ENCODE results near the gene VAC14.

VAC14 gene

DNA sequence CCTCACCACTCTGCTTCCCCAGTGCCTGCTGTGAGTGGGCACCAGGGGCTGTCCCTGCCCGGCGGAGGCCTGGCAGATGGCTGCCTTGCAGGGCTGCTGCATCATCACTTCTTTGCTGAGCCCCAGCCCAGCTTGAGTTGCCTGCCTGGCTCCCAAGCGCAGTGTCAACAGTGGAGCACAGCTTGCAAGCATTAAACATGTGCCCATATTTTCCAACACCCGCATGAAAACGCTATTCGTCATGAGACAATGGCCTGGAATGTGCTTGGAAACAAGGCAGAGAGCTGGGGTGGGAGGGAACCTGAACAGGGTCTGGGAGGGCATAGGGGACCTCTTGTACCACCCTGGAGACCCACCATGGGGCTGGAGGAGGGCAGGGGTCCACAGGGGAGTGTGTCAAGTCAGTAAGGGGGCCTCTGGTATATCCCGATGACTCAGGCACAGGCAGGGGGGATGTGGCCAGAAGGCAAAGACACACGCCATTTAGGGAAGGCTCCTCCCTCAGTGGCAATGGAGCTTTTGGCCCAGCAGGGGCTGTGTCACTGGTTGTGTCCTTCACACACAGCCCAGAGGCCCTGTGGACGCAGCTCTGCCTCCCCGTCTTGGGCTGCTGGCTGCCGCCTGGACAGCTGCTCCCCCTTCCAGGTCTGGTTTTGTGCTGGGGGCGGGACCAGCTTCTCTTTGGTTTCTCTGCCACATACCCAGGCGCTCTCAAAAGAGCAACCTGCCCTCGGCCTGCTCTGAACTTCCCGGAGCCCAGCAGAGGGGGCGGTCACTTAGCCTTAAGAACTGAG lies 97.7 kb downstream of the VAC14 start:
- DNase-seq: peak; percentile 88

DNA sequence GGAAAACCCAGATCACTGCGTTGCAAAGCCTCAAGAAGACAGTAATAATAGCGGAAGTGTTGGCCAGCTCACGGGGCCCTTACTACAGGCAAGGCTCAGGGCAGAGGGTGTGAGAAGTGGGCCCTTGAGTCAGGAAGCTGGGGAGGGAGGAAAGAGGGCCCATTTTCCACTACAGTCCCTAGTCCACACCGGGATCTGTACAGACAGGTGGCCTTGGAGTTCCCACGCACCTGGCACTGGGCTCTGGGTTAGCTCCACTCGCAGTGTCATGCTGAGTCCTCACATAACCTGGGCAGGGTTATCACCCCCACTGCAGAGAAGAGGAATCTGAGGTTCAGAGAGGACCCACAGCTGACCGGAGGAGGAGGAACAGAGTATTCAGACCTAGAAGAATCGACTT lies 98.3 kb downstream of the VAC14 start:
- peak; percentile 70 for DNase-seq

DNA sequence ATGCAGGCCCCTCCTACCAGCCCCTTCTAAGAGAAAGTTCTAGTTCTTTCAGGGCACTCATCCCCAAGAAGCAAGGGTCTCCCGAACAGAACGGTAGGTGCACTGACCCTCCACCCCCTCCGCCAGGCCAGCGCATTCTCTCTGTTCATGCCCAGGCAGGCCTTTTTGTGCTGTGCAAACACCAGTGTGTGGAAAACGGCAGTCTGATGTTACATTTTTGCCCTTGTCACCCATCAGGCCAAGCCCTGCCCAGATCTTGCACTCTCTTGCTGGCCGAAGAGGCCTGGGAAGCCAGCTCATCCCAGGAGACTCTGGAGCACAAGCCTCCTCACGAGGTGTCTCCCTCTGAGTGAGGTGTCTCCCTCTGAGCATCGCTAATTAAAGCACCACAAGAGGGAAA lies 99.0 kb downstream of the VAC14 start:
- no peak for DNase-seq

DNA sequence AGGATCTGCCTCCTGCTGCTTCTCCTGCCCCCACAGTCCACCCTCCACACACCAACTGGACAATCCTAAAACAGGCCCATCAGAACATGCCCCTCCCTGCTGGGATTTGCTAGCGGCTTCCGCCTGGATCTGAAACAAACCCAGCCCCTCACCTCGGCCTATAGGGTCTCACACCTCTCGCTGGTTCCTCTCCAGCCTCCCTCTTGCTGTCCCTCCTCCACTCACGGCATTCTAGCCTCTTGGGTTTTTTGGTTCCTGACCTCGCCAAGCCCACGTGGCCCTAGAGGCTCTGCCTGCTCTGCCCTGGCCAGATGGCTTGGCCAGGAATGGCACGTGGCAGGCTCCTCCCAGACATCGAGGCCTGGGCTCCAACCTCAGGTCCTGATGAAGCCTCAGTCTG lies 99.4 kb downstream of the VAC14 start:
- no peak for DNase-seq

DNA sequence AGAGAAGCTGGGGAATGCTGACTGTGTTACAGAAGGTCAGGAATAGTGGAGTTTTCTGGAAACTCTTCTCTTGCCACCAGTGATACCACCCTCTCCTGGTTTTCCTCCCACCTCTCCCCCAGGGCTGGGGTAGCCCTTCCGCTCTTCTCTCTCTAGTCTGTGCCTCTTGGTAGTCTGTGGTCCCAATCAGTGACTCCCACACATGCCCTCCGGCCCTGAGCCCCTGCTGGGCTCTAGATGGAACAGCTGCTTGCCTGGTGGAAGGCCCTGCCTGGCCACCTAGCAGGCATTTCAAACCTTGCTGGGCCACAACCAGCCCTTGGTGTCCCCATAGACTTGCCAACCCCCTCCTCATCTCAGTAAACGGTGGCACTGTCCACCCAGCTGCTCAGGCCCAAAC lies 99.9 kb downstream of the VAC14 start:
- no peak for DNase-seq

DNA sequence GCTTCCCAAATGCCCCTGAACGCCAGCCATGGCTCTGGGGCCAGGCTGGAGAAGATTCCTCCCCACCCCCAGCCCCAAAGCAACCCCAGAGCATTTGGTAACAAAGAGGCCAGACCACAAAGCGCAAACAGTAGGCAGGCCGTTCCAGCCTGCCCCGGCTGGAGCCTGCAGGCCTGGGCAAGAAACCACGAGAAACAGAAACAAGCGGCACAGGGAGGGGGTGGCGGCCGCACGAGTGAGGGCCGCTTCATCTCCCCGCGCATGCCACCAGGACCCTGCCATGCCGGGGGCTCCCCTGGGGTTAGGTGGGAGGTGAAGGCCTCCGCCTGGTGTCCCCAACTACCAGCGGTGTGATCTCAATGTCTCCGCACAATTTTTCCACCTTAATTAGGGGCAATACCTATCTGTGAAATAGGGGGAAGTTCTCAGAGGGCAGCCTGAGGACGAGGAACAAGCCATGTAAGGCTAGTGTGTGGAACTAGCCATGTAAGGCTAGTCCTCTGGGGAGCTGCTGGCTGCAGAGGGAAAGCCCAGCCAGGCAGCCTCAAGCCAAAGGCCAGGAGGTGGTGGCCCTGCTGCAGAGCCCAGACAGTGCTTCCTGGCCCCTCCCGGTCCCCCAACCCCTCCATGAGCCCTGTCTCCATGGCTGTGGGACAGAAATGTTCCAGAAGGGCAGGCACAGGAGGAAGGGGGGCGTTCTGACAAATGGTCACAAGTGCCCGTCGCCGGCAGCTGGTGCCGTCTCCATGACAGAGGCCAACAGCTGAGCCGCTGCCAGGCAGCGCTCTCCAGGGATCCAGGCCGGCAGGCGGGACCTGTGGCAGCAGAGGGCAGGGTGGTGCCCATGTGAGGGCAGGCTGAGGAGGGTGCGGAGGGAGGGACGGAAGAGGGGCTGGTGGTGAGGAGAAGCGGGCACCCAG lies 100.6 kb downstream of the VAC14 start:
- DNase-seq: peak; percentile 41

DNA sequence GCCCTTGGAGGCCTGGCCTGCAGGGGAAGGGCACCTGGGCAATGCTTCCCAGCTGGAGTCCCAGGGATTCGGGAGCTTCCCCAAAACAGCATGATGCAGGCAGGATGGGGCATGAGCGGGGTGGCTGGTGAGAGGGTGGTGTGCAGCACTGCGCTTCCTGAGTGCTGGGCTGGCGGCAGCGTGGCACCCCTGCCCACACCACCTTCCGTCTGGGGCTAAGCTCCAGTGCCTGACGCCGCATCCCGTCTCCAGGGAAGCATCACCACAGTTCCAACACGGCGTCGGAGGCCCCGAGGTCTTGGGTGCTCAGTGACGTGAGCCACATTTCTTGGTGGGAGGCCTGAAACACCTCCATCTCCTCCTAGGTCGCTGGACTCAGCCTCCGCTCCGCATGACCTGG lies 101.3 kb downstream of the VAC14 start:
- no peak for DNase-seq

DNA sequence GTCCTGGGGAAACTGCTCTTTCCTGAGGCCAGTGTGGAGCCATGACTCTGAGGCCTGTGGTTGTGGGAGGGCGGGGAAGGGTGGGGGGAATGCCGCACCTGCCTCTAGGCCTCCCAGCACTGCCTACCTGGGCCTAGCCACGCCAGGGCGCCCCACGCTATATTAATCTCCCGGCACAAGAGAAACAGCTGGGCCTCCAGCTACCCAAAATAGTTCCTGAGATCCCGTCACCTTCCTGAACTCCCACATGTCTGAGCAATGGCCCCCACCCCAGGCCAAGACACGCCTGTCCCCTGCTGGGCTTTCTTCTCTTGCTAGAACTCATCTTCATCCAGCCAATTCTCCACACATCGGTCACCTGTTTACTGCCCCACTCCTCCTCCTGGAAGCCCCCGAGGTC lies 102.1 kb downstream of the VAC14 start:
- no peak for DNase-seq

DNA sequence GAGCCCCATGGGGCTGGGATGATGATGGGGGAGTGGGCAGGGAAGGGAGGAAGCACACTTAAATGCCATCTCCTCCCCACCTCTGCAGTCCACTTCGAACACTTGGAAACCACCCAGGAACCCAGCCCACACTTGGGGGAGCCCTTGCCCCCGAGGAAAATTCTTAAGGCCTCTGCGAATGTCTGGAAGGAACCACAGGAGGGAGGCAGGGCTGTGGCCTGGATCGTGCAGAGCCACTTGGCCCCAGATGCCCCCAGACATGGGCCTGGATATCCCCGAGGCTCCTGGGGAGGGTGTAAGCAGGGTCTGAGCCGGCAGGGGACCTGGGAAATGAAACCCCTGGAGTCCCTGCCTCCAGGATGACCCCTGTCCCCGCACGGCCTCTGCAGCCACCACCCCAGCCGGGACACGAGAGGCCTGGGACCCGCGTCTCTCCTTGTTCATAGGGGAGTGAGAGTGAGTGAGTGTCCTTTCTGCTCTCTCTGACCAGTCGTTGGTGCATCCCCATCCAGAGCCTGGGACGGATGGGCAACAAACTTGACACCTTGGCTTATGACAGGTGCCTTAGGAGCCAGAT lies 103.3 kb downstream of the VAC14 start:
- no peak for DNase-seq

DNA sequence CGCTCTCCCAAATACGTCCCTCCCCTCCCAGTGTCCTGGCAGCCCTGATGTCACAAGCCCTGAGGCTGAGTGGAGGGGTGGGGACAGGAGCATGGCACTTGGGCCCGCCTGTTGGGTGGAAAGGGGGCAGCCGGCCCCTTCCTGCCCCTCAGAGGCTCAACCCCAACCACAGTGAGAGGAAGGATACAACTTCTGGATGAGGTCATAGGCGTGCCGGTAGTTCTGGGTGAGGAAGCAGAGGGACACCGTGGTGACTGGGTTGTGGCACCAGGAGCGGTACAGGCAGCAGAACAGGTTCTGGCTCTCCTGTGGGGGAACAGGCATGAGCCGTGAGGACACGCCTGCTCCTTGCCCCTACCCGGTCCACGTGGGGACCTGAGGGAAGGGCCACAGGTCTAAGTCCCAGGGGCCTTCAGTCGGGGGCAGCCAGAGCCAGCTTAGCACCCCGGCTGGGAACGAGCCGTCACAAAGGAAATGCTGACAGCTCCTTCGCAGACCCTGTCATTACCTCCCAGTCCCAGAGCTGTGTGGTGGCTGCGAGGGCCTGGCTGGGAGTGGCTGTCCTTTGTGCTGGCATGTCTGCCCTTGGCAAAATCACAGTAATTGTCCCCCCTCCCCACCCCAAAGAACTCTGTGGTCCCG lies 103.9 kb downstream of the VAC14 start:
- no peak for DNase-seq

DNA sequence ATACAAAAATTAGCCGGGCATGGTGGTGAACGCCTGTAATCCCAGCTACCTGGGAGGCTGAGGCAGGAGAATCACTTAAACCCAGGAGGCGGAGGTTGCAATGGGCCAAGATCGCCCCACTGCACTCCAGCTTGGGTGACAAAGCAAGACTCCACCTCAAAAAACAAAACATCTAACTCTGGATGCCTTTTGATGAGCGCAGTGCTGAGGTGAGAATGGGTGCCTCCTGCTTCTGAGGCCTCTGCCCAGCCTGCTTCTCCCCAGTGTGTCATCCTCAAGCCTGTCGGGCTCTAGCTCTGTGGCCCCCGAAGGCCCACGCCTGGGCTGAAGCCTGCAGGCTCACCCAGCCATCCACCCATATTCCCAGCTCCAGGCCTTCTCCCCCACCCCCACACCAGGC lies 104.6 kb downstream of the VAC14 start:
- DNase-seq: no peak

DNA sequence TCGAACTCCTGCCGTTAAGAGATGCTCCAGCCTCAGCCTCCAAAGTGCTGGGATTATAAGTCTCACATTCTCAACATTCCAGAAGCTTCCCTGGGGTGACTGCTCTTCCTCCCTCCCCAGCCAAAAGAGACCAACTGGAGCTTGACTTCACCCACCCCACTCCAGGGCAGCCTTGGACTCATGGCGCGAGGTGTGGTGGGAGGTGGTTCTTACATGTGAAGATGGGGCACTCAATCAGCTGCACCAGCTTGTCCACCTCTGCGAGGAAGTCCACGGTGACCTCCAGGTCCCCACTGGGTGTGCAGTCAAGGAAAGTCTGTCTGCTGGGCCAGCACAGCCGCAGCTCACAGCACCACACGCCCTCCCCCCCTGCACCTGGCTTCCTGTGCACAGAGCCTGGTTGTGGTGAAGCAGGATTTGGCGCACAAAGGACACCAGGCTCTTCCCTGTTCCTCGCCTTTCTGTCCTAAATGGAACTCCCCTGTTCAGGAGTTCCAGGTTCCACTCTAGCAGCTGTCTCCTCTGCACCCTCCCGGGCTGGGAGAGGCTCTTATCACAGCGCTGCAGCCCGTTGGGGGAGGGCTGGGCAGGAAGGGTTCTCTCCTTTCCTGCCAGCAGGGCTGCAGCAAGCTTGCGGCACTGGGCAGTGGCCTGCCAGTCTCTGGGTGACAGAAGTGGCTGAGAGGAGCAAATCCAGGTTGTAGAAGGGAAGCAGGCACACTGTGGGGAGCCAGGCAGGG lies 105.5 kb downstream of the VAC14 start:
- peak; percentile 64 for DNase-seq

DNA sequence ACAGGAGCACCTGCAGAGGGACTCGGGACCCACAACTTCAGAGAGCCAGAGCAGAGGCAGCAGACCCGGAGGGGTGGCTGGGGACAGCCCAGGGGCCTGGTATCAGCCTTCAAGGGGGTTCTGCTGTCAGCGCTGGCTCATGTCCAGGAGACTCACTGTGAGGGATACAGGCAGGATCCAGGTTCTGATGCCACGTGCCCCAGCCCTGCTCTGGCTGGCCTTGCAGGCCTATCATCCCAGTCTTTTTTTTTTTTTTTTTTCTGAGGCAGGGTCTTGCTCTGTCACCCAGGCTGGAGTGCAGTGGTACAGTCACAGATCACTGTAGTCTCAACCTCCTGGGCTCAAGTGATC lies 106.1 kb downstream of the VAC14 start:
- DNase-seq: no peak

DNA sequence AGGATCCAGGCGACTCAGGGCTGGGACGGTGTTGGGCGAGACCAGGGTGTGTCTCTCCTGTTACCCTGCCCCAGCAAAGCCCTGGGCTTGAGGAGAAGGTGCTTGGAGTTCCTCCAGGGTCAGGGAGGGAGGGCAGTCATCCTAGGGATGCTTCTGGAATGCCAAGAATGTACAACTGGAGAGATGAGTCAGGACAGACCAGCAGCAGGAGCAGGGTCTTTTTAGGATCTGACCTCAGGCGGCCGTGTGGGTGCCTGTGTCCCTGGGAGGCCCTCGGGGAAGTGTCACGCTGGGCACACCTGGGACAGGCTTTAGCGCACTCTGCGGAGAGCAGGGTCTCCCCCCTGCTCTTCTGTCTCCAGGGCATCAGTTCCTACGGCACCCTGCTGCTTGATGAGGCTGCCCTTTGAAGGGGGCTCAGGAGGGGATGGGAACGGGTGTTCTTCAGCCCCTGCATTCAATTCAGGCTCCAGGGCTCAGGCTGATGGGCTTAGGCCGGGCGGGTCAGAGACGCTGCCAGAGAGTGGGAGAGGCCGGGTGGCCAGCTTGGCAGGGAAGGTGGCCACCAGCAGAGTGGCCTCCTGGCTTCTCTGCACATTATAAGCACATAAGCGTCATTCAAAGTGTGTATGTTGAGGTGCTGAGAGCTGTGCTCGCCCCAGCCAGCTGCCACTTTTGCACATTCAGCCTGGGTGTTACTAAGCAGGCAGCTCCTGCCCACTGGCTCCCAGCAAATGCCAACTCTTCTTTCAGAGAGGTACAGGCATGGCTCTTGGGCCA lies 106.7 kb downstream of the VAC14 start:
- peak; percentile 68 for DNase-seq

DNA sequence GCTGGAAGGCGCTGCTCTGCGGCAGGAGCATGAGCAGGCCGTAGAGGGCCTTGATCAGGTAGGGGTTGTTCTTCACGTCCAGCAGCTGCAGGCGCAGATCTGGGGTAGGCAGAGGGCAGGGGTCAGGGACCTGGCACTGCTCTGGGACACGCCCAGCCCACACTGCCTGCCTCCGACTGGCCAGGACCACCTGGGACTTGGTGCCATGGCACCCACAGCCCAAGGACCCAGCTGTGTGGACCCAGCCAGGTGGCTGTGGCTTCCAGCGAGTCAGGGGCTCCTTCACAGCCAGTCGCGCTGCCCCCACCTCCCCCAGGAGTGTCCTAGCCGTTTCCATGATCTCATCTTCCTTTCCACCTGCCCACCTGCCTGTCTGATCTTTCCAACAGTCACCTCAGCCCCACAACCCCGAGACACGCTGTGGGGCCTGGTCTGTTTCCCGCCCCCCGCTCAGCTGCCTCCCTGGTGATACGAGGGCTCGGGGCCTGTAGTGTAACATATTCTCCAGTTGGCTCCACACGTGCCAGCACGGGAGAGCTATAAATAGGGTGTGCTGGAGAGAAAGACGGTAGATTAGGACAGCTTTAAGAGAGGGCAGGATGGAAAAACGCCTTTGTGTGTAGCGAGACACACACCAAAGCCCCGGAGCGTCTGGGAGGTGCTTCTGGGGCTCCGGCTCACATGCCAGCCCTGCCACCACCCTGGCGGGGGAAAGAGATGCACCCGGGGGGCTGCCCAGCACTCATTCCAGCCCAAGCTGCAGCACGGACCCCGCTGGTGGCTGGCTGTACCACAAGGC lies 107.9 kb downstream of the VAC14 start:
- no peak for DNase-seq

DNA sequence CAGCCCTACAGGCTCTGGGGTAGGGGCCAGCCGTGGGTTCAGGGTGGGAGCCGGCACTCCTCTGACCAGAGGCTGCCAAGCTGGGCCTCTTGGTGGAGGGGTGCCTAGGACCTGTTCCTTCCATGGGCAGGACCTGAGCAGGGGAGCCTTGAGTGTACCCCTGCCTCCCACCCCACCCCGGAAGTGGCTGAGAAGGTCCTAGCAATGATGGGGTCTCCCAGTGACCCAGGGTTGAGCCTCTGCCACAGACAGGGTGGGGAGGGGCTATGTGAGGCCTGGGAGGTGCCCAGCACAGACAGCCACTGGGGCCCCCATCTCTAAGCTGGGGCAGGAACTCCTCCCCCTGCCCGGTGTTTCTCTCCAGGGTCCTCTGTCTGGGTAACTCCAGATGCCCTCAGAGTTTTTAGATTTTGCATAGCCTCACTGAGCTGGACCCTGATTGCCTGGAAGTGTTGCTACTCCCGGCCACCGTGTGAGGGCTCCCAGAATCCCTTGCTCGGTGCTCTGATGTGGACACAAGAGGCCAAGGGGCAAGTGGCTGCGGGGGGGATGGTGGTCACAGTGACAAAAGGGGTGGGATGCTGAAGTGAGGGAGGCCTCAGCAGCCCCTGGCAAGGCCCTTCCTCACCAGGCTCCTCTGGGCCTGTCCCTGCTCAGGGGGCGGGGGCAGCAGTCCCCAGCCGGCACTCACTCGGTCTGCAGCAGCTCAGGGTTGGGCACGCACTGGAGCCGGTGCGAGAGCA lies 108.7 kb downstream of the VAC14 start:
- no peak for DNase-seq

DNA sequence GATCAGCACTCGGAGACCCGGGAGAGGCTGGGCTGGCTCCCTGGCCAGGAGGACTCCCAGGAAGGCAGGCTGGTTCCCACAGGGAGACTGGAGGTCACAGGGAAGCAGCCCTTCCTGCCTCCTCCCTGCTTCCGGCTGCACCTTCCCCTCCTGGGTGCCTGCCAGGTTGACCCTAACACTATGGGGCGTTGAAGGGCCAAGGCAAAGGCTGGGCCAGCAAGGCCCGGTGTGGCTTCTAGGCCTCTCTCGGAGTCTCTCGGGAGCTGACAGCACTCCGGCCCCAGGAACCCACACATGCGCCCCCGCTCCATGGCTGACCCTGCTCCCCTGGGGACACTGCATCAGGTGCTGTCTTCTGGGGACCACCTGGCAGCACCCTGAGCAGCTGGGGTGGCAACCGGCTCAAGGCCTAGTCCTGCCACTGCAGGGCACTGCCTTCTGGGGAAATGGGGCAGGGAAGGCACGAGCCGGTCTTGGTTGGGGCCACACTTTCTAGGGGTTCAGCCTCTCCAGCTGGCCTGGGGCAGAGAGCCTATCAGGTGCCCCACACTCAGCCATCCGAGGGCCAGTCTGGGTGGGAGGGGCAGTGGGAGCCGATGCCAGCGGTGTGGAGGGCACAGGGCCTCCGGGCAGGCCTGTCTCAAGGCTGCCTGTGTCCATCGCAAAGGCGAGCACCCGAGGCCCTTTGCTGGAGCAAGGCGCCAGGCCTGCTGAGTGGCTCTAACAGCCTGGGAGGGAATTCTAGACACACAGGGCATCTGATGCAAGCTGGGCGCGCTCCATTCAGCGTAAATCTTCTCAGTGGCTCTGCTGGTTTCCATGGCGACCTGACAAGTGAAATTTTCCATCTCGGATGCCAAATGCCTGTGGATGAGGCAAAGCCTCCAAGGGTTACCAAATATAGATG lies 109.5 kb downstream of the VAC14 start:
- peak; percentile 55 for DNase-seq

DNA sequence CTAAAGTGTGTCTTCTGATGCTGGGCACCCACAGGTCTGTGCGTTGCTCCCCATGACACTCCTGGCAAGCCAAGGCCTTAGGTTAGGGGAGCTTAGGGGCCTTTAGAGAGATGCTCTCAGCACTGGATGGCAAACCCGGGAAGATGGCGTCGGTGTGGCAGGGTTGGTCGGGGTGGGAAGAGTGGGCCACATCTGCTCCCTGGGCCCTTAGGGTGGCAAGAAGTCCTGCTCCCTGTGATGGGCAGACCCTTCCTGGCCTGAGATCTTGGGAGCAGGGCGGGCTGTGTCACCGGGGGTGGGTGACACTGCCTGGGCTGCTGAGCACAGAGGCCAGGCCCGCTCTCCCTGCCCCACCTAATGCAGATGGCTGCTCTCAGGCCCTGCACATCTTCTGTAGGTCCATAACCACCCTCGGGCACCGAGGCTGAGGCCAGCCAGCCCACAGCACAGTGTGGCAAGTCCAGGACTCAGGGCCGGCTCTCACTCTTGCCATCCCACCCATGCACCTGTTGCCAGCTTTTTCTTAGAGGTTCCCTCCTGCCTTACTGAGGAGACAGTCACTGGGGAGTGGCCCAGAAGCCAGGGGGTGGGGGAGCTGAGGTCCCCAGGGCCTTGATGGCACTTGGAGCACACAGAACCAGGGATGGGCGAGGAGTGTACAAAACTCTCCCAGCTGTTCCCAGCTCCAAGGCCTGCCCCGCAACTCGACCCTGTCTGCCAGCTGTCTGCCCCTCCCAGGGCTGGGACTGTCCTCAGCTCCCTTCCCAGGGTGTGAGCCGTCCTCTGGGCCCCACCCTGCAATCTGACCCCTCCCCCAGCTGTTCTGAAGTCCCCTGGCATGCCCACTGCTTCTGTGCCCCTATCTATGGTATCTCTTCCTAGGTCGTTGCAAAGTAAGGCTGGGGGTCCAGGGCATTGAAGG lies 110.7 kb downstream of the VAC14 start:
- peak; percentile 40 for DNase-seq
